Suprapubic skin (tissue), 4 donors: ENCODE measurements around the gene GASK1B. TPM values are rescaled to one million over a fixed set of nuclear protein-coding genes. Genes with fewer than 3 reads are reported as not detected.

Experiments
- DNase-seq, 2 donors: peaks; one replicate each; pipeline ENCODE4 v3.0.0-alpha.2; 2019; ENCODE audit warnings: low spot score in 2 of 2
- H3K27ac ChIP-seq: fragments of 200-600 bp; sonication (generic); one replicate; pipeline ENCODE4 v1.5.1; 2019
- H3K27me3 ChIP-seq: fragments of 200-600 bp; sonication (generic); one replicate; pipeline ENCODE4 v1.5.1; 2019
- H3K36me3 ChIP-seq: fragments of 200-600 bp; sonication (generic); one replicate; pipeline ENCODE4 v1.5.1; 2019
- H3K4me1 ChIP-seq: fragments of 200-600 bp; sonication (generic); one replicate; pipeline ENCODE4 v1.5.1; 2019
- H3K4me3 ChIP-seq: fragments of 200-600 bp; sonication (generic); one replicate; pipeline ENCODE4 v1.5.1; 2019; ENCODE audit warnings: mild to moderate bottlenecking
- H3K9me3 ChIP-seq: fragments of 200-600 bp; sonication (generic); one replicate; pipeline ENCODE4 v1.5.1; 2019
- EP300 ChIP-seq: sonication (generic); formaldehyde crosslinking; IDR thresholded peaks from one replicate; pipeline ENCODE4 v1.6.1; 2017; ENCODE audit warnings: antibody characterized with exemption
- POLR2A ChIP-seq, 2 donors: fragments of 450-650 bp; IDR thresholded peaks; one replicate each; pipeline ENCODE4 v1.6.1; 2017; ENCODE audit warnings: antibody characterized with exemption in 2 of 2, mild to moderate bottlenecking in 2 of 2, moderate library complexity in 2 of 2
- POLR2AphosphoS5 ChIP-seq, 3 donors: sonication (generic); formaldehyde crosslinking; IDR thresholded peaks; one replicate each; pipeline ENCODE4 v1.6.1; 2017; ENCODE audit warnings: antibody characterized with exemption in 3 of 3
- WGBS: methylation state at CpG from one replicate; pipeline ENCODE4 v1.1.5; 2018; 5-methylcytosine and 5-hydroxymethylcytosine counted together
- total RNA-seq, 4 donors: library from RNA; depleted of rRNA; stranded (reverse); fragments of >200 nt; gene quantifications; one replicate each; pipeline ENCODE4 v1.1.0, GENCODE V29; 2016
- TF ChIP-seq, protein P1 (sequence below), 2 donors: fragments of 200-600 bp in 1 of 2; fragments of 450-650 bp in 1 of 2; sonication (generic) in 1 of 2; IDR thresholded peaks; one replicate each; pipeline ENCODE4 v1.5.1; 2016 to 2019; ENCODE audit warnings: antibody characterized with exemption in 2 of 2, mild to moderate bottlenecking in 1 of 2, moderate library complexity in 1 of 2

The GASK1B gene
- total RNA-seq, 4 donors from 2014 or later: 4.6 to 12.6 (median 7.6) TPM

DNA sequence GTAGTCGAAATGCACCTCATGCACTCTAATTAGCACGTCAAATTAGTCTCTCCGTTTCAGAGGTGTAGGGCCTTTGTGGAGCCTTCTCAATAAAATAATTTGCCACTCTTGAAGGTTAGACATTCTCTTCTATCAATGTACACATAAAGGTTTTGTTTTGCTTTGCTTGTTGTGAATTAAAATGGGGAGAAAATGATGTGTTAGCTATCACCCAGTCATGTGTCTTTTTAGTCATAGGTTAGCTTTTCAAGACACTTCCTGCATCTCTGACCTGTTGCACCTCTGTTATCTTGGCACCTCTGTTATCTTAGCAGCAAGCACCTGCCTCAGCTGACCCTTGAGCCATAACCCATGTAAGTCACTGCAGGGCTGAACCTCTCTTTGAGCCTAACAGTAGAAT lies 38.4 kb upstream of the GASK1B start:
- TF ChIP-seq POLR2AphosphoS5 (IDR thresholded peaks at IDR 0.05) (no peak), POLR2A (IDR thresholded peaks at IDR 0.05) (no peak)

DNA sequence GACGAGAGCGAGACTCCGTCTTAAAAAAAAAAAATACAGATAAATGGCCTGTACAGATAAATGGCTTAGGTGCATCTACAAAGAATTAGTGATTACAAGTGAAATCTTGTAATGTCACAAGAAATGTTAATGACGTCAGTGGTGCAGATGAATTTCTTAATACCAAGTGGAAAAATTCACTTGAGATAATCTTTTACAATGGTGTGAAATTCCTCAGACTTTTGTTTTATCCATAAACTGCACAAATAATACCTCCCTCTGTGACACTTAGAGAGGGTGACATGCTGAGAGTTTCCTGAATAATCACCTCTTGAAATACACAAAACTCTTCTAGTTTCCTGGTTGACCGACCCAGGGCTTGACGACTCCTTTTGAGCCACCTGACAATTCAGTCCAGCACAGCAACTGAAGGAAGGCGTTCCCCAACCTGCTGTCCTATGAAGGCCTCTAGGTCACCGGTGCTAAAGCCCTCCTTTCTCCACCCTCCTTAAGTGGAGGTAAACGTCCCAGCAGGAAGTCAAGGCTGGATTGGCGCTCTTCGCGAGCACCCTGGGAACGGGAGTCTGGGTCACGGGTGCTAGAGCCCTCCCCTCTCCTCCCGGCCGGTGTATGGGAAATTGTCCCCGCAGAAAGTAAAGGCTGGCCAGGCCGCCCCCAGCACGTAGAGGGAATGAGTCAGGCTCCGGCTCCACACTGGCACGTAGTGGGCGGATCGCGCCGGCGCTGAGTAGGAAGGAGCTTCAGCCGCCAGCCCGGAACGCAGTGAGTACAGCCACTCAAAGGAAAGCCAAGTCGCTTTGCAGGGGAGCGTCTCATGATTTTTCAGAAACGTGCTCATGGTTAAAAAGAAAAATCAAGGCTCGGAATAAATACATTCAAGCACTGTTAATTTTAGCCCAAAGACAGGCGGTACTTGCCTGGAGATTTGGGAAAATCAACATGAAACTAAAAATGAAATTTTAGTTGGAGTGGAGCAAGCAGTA lies 37.3 kb upstream of the GASK1B start, which contains the start of gene TMEM144:
Gene TMEM144 (plus strand): TSS at position 662 of the 983 bp plus-strand sequence. CDS start 2,182 bp downstream, outside the sequence.
- H3K27me3 ChIP-seq: no peaks in the 10 kb centered on the region
- WGBS: 11% methylated on average over 31 of the region's 34 CpGs
- DNase-seq: peak; percentile 93
- TF ChIP-seq POLR2AphosphoS5 (IDR thresholded peaks at IDR 0.05): peak in 2 of 3 donors; percentile 22 to 38
- TF ChIP-seq POLR2A (IDR thresholded peaks at IDR 0.05): peak in 1 of 2 donors; percentile 19
- TF ChIP-seq, protein P1, sequence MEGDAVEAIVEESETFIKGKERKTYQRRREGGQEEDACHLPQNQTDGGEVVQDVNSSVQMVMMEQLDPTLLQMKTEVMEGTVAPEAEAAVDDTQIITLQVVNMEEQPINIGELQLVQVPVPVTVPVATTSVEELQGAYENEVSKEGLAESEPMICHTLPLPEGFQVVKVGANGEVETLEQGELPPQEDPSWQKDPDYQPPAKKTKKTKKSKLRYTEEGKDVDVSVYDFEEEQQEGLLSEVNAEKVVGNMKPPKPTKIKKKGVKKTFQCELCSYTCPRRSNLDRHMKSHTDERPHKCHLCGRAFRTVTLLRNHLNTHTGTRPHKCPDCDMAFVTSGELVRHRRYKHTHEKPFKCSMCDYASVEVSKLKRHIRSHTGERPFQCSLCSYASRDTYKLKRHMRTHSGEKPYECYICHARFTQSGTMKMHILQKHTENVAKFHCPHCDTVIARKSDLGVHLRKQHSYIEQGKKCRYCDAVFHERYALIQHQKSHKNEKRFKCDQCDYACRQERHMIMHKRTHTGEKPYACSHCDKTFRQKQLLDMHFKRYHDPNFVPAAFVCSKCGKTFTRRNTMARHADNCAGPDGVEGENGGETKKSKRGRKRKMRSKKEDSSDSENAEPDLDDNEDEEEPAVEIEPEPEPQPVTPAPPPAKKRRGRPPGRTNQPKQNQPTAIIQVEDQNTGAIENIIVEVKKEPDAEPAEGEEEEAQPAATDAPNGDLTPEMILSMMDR (IDR thresholded peaks at IDR 0.05): no peak
- TF ChIP-seq EP300: no peak
- H3K9me3 ChIP-seq: no peaks in the 10 kb centered on the region
- H3K36me3 ChIP-seq: no peaks in the 10 kb centered on the region
- peaks cover 18% of the 10 kb centered on the region for H3K4me1 ChIP-seq
- H3K27ac ChIP-seq: peak within 1 kb of the TSS; percentile 95
- H3K4me3 ChIP-seq: peak within 1 kb of the TSS; percentile 53

More for the DNA sequence above, 38.4 kb upstream of the GASK1B start:
- no peaks in the 10 kb centered on the region for H3K27me3 ChIP-seq
- no peak for DNase-seq
- peaks cover 18% of the 10 kb centered on the region for H3K4me1 ChIP-seq
- no peaks in the 10 kb centered on the region for H3K36me3 ChIP-seq
- H3K4me3 ChIP-seq: peak overlapping the region; percentile 53
- H3K27ac ChIP-seq: no peak overlapping the region
- no peaks in the 10 kb centered on the region for H3K9me3 ChIP-seq
- 38% methylated on average over 3 of the region's 3 CpGs for WGBS

DNA sequence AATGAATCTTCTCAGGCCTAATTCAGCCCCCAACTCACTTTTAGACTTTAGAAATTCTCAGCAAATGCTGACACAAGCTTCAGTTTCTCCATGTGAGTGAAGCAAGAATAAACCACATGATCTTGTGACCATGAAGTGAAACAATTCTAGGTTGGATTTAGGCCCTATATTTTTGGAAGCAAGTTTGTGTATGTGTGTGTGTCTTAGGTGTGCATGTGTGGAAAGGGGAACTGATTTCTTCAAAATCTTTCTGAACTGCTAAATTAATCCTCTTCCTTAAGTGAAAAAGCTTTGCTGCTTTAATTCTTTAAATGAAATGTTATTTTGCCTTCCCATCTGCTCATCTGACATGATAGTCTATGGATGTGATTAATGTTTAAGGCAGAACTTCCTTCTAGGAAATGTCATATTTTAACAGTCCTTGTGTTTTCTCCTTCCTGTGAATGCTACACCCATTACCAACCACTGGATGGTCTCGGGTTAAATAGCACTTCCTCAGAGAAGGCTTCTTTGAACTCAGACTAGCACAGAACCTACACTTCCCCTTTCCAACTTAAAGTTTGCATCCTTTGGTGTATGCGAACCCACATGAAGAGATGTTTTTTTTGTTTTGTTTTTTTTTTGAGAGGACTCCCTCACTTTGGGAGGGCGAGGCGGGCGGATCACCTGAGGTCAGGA lies 36.3 kb upstream of the GASK1B start:
- TF ChIP-seq, protein P1 (IDR thresholded peaks at IDR 0.05): no peak
- TF ChIP-seq POLR2AphosphoS5 (IDR thresholded peaks at IDR 0.05) (no peak), EP300 (no peak), POLR2A (IDR thresholded peaks at IDR 0.05) (no peak)
- H3K27ac ChIP-seq: no peak overlapping the region
- H3K36me3 ChIP-seq: no peaks in the 10 kb centered on the region
- no peaks in the 10 kb centered on the region for H3K9me3 ChIP-seq
- H3K27me3 ChIP-seq: no peaks in the 10 kb centered on the region
- peaks cover 18% of the 10 kb centered on the region for H3K4me1 ChIP-seq
- no peak for DNase-seq
- H3K4me3 ChIP-seq: no peak overlapping the region
- 89% methylated on average over 5 of the region's 5 CpGs for WGBS

DNA sequence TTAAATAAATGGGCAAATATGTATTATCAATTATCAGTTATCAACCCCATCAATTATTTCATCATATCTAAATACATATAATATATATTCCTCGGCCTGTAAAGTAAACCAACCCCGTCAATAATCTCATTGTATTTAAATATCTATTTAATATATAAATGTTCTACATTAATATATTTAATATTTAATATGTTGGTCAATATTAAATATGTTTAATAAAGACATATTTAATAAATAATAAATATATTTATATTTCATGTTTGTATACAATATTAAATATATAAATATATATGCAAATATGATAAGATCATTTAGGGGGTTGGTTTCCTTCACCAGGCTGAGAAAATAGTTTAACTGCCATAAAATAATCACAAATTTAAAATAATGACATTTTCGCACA lies 31.1 kb upstream of the GASK1B start:
- Histone ChIP-seq H3K4me3 (no peak overlapping the region), H3K4me1 (no peaks in the 10 kb centered on the region), H3K36me3 (no peaks in the 10 kb centered on the region), H3K27ac (no peak overlapping the region), H3K27me3 (no peaks in the 10 kb centered on the region), H3K9me3 (no peaks in the 10 kb centered on the region)
- DNase-seq: no peak
- no peak for TF ChIP-seq EP300
- no peak for TF ChIP-seq POLR2A (IDR thresholded peaks at IDR 0.05)
- no peak for TF ChIP-seq POLR2AphosphoS5 (IDR thresholded peaks at IDR 0.05)
- TF ChIP-seq, protein P1 (IDR thresholded peaks at IDR 0.05): no peak
- 95% methylated on average over 3 of the region's 3 CpGs for WGBS

DNA sequence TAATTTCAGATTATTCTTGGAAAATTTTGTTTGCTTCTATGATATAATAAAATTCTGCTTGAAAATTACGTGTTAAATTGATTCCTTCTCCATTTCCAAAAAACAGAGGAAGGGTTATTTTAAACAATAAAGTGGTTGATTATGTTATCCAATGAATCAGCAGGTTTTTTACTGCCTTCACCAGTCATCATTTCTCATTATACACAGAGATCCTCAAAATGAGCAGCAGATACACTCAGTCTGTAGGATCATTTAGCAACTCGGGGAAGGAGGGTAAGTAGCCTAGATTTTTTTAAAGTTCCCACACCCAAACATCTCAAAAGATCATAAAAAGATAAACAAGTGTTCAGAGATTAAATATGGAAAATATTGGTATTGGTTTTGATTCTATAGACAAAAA lies 30.6 kb upstream of the GASK1B start:
- no peak for TF ChIP-seq POLR2A (IDR thresholded peaks at IDR 0.05)
- TF ChIP-seq, protein P1 (IDR thresholded peaks at IDR 0.05): no peak
- TF ChIP-seq POLR2AphosphoS5 (IDR thresholded peaks at IDR 0.05): no peak
- TF ChIP-seq EP300: no peak
- WGBS: 72% methylated on average over 2 of the region's 2 CpGs
- H3K27ac ChIP-seq: no peak overlapping the region
- no peaks in the 10 kb centered on the region for H3K9me3 ChIP-seq
- DNase-seq: no peak
- no peaks in the 10 kb centered on the region for H3K27me3 ChIP-seq
- no peak overlapping the region for H3K4me3 ChIP-seq
- H3K4me1 ChIP-seq: no peaks in the 10 kb centered on the region
- H3K36me3 ChIP-seq: no peaks in the 10 kb centered on the region
